GM23338 (cell line): ENCODE data around the gene COPS7B.

Source experiments
- EZH2 ChIP-seq: fragments of 200-600 bp; sonication (generic); IDR thresholded peaks from one replicate; pipeline ENCODE4 v1.8.0; 2017; ENCODE audit warnings: antibody characterized with exemption, mild to moderate bottlenecking, low read depth; ENCODE audit not compliant: unreplicated experiment
- EZH2phosphoT487 ChIP-seq: fragments of 200-600 bp; sonication (generic); IDR thresholded peaks from one replicate; pipeline ENCODE4 v1.8.1; 2018; ENCODE audit warnings: antibody characterized with exemption; ENCODE audit not compliant: unreplicated experiment
- STAT1 ChIP-seq: IDR thresholded peaks from one replicate; pipeline ENCODE4 v1.6.1; 2016; ENCODE audit warnings: antibody characterized with exemption; ENCODE audit not compliant: unreplicated experiment
- TF ChIP-seq, protein P1 (sequence below), 2 experiments: fragments of 200-600 bp in 1 of 2; sonication (generic) in 1 of 2; conservative IDR thresholded peaks; 2 replicates each; pipeline versions ENCODE4 v1.5.1 to v1.6.1; 2016 to 2017; ENCODE audit warnings: antibody characterized with exemption in 2 of 2, low read depth in 2 of 2, mild to moderate bottlenecking in 2 of 2, moderate library complexity in 1 of 2

DNA sequence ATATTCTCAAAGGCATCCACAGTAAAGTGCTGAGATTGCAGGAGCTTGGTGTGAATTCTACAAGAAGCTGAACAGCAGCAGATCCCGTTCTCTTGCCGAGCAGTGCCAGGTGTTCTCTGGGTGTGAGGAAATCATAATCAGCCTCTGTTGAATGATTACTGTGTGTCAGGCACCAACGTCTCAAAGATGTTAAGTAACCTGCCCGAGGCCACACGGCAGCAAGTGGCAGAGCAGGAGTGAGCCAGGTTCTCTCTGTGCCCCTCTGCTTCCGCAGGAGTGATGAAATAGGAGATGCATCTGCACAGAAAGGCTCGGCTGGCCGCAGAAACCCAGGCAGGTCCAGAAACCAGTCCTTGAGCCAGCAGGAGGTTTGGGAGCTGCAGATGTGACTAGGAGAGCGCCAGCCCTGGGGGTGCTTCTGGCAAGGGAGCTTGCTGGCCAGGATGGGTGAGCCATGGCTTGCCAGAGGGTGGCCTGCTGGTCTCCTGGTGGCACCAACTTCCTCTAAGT lies 68.4 kb downstream of the COPS7B start:
- TF ChIP-seq, protein P1, sequence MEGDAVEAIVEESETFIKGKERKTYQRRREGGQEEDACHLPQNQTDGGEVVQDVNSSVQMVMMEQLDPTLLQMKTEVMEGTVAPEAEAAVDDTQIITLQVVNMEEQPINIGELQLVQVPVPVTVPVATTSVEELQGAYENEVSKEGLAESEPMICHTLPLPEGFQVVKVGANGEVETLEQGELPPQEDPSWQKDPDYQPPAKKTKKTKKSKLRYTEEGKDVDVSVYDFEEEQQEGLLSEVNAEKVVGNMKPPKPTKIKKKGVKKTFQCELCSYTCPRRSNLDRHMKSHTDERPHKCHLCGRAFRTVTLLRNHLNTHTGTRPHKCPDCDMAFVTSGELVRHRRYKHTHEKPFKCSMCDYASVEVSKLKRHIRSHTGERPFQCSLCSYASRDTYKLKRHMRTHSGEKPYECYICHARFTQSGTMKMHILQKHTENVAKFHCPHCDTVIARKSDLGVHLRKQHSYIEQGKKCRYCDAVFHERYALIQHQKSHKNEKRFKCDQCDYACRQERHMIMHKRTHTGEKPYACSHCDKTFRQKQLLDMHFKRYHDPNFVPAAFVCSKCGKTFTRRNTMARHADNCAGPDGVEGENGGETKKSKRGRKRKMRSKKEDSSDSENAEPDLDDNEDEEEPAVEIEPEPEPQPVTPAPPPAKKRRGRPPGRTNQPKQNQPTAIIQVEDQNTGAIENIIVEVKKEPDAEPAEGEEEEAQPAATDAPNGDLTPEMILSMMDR (conservative IDR thresholded peaks at IDR 0.05; ENCODE audit: low read depth in 2 of 2): no peak
- no peak for TF ChIP-seq STAT1
- TF ChIP-seq EZH2phosphoT487: no peak
- no peak for TF ChIP-seq EZH2
